Neutrophil (primary cell): Measurements from ENCODE around the gene SORCS1.

Source experiments
- H3K27ac ChIP-seq: fragments of 200-600 bp; sonication (generic); 2 replicates; pipeline ENCODE4 v1.5.1; 2016; ENCODE audit warnings: mild to moderate bottlenecking, moderate library complexity
- H3K27me3 ChIP-seq: fragments of 200-600 bp; sonication (generic); 2 replicates; pipeline ENCODE4 v1.6.0; 2016; ENCODE audit warnings: mild to moderate bottlenecking
- H3K36me3 ChIP-seq: fragments of 200-600 bp; sonication (generic); 2 replicates; pipeline ENCODE4 v1.5.1; 2017
- H3K4me1 ChIP-seq, 2 experiments: fragments of 200-600 bp in 1 of 2; sonication (generic) in 1 of 2; 1 replicate in 1 of 2; 2 replicates in 1 of 2; pipeline versions ENCODE4 v1.5.1 to v1.6.1; 2013 to 2016; ENCODE audit warnings: low read depth in 1 of 2, low read length in 1 of 2, mild to moderate bottlenecking in 1 of 2, moderate library complexity in 1 of 2; ENCODE audit not compliant: control insufficient read depth in 1 of 2, insufficient read depth in 1 of 2
- H3K4me3 ChIP-seq, 2 experiments: fragments of 200-600 bp in 1 of 2; sonication (generic) in 1 of 2; 1 replicate in 1 of 2; 2 replicates in 1 of 2; pipeline ENCODE4 v1.5.1; 2013 to 2016; ENCODE audit warnings: low read depth in 1 of 2, low read length in 1 of 2, mild to moderate bottlenecking in 1 of 2, moderate library complexity in 1 of 2
- H3K9me3 ChIP-seq: fragments of 200-600 bp; sonication (generic); 2 replicates; pipeline ENCODE4 v1.5.1; 2016
- CTCF ChIP-seq: fragments of 200-600 bp; sonication (generic); IDR thresholded peaks from 2 replicates; pipeline ENCODE4 v1.5.1; 2016; ENCODE audit warnings: antibody characterized with exemption

SORCS1 gene

GRCh38 chr10:106830471-106830870 lies 334.0 kb downstream of the SORCS1 start:
- no peak for TF ChIP-seq CTCF
- no peak overlapping the region for H3K4me3 ChIP-seq
- no peaks in the 10 kb centered on the region for H3K9me3 ChIP-seq
- no peak overlapping the region for H3K27ac ChIP-seq
- no peaks in the 10 kb centered on the region for H3K27me3 ChIP-seq
- no peaks in the 10 kb centered on the region for H3K4me1 ChIP-seq
- H3K36me3 ChIP-seq, result no peaks in the 10 kb centered on the region

GRCh38 chr10:106830006-106830405 lies 334.5 kb downstream of the SORCS1 start:
- Histone ChIP-seq H3K4me3 (no peak overlapping the region), H3K9me3 (no peaks in the 10 kb centered on the region), H3K4me1 (no peaks in the 10 kb centered on the region), H3K27ac (no peak overlapping the region), H3K36me3 (no peaks in the 10 kb centered on the region), H3K27me3 (no peaks in the 10 kb centered on the region)
- no peak for TF ChIP-seq CTCF

DNA sequence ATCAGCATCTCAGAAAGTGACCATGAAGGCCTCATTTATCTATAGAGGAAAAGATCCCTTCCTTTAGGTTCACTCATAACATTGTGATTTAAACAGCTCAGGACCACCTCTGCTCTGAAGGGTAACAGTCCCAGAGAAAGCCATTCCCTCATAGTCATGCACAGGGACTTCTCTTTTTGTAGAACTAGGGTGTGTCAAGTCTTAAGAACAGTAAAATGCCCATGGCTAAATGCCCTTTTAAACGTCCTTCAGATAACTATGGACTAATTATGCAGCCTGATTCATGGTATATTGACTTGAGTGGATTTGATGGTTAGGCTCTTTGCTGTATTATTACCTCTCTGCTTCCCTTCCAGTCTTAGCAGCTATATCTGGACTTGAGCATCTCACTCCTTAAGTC lies 337.8 kb downstream of the SORCS1 start:
- no peak overlapping the region for H3K4me3 ChIP-seq
- H3K36me3 ChIP-seq, result no peaks in the 10 kb centered on the region
- TF ChIP-seq CTCF, result no peak
- H3K4me1 ChIP-seq, result no peaks in the 10 kb centered on the region
- H3K27ac ChIP-seq, result no peak overlapping the region
- H3K9me3 ChIP-seq, result no peaks in the 10 kb centered on the region
- H3K27me3 ChIP-seq, result no peaks in the 10 kb centered on the region

GRCh38 chr10:106825576-106826364 lies 338.7 kb downstream of the SORCS1 start:
- Histone ChIP-seq H3K9me3 (no peaks in the 10 kb centered on the region), H3K4me3 (no peak overlapping the region), H3K27me3 (no peaks in the 10 kb centered on the region), H3K27ac (no peak overlapping the region), H3K4me1 (no peaks in the 10 kb centered on the region), H3K36me3 (no peaks in the 10 kb centered on the region)
- TF ChIP-seq CTCF, result no peak

- TF ChIP-seq CTCF, result no peak
- Histone ChIP-seq H3K9me3 (no peaks in the 10 kb centered on the region), H3K27ac (no peak overlapping the region), H3K4me3 (no peak overlapping the region), H3K36me3 (no peaks in the 10 kb centered on the region), H3K27me3 (no peaks in the 10 kb centered on the region), H3K4me1 (no peaks in the 10 kb centered on the region)
These were observed 343.9 kb downstream of the SORCS1 start for GRCh38 chr10:106820579-106820978.
